HG02870 (cell line): Measurements from ENCODE around the gene KRT74.

ENCODE experiments used
- ATAC-seq: cut with Tn5 transposase; IDR thresholded peaks from one replicate; pipeline ENCODE4 v1.9.1; 2021; ENCODE audit warnings: mild to moderate bottlenecking, moderate library complexity; ENCODE audit not compliant: unreplicated experiment

Gene KRT74

DNA sequence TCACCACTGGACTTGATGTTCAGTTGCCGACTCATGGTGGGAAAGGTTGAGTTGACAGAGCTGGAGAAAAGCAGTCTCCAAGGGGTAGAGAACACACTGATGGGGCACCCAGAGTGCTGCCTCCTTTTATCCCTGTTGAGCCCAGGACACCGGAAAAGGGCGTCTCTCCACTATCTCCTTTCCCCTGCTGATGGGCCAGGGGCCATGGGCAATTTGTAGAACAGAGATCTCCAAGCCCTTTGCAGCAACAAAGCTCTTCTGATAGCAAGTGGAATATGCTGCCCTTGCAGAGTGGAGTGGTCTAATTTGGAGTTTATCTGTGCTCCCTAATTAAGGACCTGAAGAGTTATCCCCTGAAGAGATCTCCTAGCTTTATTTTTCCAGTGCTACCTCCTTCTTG, at the start of gene KRT74:
TSS of gene KRT74 (minus strand) at position 101 of the 400 bp plus-strand sequence. CDS start at position 35, 66 bp downstream.
- no peak for ATAC-seq

DNA sequence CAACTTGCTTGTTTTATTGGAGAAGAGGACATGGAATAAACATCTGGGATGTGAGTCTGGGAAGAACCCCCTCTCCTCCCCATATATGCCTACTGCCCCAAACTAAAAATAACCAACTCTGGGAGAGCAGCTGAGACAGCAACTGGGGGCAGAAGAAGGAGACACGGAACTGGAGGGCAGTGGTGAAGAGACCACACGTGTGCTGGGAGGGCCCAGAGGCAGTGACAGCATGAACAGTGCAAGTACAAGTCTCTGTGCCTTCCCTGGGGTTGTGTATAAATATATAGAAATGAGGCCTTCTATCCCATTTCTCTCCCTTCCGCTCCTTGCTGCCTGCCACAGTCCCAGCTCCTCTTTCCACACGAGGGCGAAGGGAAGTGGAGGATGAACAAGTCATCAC, 48.7 kb upstream of the KRT74 start:
- no peak for ATAC-seq

DNA sequence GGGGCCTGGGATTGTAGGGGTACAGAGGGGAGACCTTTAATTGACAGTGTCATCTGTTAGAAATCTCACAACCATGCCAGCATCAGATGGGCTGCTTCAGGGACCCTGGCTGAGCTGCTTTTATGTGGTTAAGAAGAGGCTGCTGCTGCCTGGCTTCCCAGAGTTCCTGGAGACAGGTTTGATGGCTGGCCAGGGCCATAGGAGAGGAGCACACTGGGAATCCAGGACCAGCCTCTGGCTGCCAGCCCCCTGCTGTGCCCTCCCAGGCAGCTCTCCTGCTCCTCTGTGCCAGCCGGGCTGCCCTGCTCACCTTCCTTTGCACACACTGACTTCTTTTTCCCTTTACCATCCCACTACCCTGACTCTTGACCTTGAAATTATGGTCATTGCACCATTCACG, 45.2 kb upstream of the KRT74 start:
- ATAC-seq = no peak

DNA sequence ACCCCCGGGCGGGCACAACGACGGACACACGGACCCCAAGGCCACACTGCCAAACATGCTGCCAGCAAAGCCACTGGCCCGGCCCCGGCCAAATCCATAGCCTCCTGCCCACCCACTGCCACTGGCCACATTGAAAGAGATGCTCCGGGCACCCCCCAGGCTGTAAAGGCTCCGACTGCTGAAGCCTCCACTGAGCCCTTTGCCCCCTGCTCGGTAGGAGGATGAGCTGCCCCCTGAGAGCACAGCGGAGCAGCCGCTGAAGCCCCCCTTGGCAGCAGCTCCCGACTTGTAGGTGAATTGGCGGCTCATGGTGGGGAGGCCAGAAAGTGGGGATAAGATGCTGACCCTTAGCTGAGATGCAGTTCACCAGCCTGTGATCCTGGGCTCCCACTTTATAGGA, 44.6 kb upstream of the KRT74 start, which contains the start of gene KRT73:
TSS of gene KRT73 (minus strand) at position 344 of the 400 bp plus-strand sequence. CDS start at position 309, 35 bp downstream.
- ATAC-seq = no peak

DNA sequence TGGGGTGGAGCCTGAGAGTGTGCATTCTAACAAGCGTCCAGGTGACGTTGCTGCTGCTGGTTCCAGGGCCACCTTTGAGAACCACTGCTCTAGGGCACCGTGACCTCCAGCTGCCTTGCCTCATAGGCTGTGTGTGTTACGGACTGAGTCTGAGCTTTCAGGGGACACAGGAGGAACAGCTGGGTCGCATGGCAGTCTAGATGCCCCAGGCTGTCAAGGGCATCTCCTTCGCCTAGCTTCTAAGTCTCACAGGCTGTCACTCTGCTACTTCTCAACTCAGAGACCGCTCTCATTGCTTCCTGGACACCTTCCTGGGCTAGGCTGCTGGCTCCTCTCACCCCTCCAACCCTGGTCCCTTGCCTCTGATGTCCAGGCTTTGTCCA, 43.8 kb upstream of the KRT74 start:
- no peak for ATAC-seq

DNA sequence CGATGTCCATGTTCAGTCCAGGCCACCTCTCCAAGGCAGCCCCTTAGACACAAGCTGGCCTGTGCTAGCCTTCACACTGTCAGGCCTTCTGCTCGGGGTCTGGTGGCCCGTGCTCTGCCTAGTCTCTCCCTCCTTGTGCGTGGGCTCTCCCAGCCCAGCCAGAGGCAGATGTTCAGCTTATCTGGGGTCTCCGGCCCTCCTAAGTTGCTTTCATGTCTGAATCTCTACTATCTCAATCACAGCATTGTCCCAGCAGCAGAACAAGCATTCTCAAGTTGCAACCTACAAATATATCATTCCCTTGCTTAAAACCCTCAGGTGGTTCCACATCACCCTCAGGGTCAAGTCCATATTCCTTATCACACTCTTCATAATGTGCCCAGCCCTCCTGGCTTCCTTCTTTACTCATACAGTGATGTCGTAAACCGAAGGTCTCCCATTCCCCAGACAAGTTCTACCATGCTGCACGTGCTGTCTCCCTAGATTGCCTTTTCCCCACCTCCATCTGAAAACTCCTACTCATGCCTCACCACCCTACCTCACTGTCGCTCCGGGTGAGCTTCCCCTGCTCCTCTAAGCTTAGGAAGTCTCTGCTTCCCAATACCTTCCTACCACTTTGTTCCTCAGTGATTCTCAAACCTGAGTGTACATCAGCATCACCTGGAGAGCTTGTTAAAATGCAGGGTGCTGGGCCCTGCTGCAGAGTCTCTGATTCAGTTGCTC, 43.2 kb upstream of the KRT74 start:
- ATAC-seq = no peak

DNA sequence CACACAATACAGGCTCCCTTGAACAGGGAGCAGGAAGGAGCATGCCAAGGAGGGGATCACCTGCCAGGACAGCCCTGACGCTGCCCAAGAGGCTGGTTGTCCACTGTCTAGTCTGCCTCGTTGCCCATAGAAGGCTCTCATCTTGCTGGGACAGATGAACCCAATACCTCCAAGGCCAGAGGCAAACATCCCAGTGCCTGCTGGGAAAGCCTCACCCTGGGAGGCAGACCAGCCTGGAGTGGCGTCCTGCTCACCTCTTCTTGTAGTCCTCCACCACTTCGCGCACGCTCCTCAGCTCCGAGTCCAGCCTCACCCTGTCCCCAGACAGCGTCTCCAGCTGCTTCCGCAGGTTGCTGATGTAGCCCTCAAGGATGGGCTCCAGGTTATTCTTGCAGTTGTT, 42.3 kb upstream of the KRT74 start:
- ATAC-seq = no peak

DNA sequence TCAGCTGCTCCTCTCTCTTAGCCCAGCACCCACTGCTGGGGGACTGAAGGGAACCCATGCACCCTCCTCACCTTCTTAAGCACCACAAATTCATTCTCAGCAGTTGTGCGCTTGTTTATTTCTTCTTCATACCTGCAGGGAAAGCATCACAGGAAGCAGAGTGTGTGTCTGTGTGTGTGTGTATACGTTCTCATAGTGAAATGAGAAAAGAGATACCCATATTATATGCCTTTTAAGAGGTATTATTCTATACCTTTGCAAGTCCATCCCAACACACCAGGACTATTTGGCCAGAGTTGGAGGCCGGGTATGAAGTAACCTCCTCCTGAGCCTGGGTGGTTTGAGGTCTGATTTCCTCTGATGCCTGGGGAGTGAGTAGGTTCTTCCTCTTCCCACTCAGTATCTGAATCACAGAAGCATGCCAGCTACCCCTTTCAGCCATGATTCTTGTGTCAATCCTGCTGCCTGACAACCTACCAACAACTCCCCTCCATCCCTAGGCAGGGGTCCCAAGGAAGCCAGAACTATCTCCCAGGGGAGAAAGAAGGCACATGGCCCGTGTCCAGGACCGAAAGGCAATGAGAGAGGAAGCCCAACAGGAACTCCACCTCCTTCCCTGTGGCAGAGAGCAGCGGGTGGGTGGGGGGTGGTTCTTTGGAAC, 41.7 kb upstream of the KRT74 start:
- no peak for ATAC-seq

DNA sequence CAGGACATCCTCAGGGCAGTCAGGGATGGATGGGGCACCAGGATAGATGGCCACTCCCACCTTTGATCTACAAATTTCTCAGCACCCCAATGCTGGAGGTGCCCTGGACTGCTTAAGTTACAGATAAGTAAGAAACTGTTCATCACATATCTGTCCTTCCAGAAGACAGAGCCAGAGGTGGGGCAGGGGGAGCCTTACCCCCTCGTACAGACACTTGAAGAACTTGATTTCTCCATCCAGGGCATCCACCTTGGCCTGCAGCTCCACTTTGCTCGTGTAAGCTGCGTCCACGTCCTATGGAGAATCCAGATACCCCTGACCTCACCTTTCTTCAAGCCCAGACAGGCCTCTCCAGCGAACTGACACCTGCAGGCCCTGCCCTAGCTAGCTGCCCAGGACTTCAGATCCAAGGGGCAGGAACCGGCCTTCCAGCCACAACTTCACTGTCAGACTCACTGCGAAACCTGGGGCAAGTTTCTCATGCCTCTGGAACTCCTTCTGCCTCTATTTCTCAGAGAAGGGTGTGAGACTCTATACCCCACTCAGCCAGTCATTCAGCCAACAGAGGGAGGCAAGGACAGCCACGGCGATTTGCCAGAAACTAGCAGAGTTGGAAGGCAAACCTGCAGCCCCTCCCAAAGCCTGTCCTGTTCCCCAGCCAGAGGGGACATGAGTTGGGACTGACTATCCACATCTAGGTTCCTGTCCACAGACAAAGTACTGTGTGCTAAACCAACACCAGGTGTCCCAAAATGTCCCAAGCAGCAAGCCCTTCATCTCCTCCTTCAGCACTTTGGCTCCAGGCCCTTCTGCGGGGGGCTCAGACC, 41.0 kb upstream of the KRT74 start:
- ATAC-seq = no peak

DNA sequence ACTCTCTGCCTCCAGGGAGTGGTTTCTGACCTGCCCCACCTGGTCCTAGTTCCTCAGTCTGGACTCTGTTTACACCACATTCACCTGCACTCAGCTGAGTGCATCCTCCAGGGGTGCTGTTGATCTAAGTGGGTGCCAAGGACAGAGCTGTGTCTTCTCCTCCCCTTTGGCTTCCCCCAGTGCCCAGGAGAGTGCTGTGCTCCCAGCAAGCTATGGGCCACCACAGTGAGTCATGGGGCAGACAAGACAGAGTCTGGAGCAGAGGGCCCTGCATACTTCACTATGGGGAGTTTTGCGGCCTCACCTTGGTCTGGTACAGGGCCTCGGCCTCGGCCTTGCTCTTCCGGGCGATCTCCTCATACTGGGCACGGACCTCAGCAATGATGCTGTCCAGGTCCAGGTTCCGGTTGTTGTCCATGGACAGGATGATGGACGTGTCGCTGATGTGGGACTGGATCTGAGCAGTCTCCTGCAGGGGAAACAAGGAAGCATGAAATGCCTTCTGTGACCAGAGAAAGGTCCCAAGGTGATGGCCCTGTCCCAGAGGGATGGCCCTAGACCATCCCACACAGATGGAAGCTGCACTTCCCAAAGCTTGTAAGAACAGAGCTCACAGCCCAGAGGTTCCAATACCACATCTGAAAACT, 39.9 kb upstream of the KRT74 start:
- no peak for ATAC-seq

DNA sequence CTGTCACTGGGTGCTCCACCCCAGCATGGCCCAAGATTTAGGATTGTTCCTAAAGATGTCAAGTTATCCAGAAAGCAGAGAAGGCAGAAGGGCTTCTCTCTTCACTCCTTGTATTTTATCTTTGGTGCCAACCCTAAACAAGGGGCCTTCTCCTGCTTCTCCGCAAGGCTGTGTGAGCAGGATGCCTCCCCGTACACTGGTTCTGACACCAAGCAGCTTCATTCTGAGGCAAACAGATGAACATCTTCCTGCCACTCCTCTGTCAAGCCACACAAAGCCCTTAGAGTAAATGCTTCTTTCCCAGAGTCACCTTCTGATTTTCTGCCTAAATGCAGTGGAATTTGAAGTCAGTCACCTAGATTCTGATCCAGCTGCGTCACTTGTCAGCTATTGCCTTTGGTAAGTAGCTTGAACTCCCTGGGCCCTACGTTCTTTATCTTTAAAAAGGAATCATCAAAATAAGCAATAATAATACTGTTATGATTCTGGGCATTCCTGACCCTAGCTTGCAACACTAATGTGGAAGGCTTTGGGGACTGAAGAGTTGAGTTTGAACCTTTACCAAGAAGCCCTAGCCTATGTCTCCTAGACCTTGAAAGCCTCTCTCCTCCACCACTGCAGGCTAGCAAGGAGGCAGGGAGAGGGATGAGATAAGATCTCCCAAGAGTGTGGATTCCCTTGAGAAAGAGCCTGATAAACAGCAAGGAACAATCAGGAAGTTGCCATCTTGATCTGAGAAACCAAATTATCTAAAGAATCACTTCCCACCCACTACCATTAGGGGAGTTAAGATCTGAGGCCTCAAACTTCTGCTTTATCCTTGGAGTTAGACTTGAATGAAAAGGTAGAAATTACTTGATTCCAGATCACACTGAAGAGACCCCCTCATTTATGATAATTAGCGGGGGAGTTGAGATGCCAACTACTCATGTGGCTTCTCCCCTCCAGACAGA, 39.1 kb upstream of the KRT74 start:
- no peak for ATAC-seq

DNA sequence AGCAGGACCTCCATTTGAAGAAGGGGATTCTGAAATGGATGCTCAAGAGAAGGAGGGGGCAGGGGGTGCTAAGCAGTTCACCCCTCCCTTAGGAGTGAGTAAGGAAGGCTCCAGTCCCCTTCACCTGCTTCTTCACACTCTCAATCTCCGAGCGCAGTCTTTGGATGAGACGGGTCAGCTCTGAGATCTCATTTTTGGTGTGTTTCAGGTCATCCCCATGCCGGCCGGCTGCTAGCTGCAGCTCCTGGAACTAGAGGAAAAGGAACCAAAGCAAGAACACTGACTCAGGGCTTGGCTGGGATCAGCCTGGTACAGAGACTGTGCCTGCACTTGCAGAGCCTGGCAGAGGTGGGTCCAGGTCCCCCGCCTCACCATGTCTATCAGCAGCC, 37.4 kb upstream of the KRT74 start:
- ATAC-seq = no peak

DNA sequence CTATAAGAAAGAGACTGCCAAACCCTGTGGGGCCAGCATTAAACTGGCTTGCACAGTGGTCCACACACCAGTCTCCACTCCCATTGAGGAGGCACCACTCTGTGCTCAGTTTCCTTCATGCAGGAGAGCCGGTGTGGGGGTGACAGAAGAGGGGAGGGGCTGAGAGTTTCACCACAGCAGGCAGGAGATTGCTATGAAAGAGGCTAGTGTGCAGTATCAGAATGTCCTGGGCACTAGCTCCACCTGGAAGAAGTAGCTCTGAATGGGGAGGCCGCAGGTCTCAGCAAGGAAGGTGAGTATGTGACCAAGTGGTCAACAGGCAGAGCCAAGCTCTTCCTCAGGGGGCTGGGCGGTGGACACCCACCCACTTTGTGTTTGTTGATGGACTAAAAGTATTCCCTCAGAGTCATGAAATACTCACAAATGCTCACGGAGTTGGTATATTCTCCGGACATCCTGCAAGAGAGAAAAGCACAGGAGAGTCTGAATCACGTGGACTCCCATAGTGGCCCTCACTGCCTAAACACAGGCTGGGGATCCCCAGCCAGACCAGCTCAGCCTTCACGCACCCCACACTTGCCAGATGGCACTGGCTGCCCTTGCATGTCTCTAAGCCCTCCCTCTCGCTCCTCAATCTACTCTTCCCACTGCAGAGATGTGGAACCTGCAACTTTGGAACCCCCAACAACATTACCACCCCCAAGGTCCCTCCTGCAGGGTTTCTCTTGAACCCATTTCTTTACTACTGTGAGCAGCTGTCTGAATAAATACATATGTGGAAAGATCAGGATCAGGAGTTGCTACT, 35.4 kb upstream of the KRT74 start:
- no peak for ATAC-seq

DNA sequence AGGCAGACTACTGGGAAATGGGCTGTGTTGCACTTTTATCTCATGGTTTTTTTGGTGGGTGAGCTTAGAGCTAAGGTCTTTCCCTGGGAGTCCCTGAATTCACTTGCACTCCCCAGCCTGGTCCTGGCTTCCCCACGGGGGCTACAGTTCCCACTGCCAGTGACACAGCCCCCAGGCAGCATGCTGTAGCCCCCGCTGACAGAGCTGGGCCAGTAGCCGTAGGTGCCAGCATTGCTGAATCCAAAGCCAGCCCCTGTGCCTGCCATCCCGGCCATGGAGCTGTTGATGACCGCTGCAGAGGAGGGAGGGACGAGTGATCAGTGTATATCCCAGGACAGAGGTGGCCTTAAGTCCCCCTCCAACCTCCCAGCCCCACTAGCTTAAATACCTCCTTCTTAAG, 34.5 kb upstream of the KRT74 start:
- no peak for ATAC-seq

DNA sequence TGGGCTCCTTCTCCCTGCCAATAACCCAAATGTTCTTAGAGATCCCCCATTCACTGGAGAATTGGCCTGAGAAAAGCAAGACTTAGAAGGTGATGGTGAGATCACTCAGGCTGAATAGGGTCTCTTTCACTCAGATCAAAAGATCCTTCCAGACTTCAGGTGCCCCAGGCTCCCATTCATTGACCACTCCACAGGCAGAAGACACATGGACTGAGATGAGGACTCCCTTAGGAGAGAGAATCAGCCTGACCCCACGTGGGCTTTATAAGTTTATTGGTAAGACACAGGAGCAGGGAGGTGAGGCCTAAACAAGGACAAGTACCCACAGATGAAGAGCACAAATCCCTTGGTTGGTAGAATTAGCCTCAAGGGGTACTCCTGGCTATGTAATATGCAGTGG, 33.7 kb upstream of the KRT74 start:
- no peak for ATAC-seq

DNA sequence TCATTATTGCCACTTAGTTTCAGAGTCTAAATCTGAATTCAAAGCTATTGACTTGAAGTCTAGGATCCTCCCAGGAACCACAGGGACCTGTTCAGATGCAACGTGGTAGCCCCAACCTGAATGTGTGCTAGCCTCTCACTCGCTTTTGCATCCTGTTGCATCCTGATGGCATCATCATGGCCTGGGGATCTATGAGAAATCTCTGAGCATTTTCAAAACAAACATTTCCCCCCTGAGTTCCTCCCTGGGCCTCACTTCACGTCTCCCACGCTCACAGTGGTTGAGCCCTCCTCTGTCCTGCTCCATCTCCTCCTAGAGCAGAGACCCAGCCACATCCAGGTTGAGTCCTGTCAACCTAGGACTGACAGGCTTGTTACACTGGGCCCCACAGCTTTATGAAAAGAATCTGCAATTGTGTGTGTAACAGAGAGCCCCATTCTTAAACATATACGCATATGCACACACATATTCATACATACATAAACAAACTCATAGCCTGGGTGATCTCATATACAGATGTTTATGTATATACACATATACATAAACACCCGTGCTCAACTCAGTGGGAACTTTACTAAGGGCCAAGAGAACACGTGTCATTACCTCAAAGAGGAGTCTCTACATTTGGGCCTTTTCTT, 33.1 kb upstream of the KRT74 start:
- ATAC-seq = no peak

DNA sequence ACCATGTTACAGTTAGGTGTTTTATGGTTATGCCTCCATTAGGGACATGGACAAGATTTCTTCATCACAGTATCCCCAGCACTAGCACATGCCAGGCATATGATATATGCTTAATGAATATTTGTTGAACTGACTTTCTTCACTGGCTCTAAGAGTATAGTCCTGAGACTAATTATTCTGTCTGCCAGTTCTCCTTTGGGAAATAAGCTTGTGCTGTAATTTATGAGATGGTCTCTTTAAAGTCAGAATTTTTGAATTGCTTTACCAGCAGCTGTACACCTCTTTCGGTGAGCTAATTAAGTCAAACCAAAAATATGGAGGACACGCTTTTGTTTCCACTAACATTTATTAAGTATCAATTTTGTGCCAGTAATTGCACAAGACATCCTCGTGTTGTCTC, 32.5 kb upstream of the KRT74 start:
- ATAC-seq = no peak

DNA sequence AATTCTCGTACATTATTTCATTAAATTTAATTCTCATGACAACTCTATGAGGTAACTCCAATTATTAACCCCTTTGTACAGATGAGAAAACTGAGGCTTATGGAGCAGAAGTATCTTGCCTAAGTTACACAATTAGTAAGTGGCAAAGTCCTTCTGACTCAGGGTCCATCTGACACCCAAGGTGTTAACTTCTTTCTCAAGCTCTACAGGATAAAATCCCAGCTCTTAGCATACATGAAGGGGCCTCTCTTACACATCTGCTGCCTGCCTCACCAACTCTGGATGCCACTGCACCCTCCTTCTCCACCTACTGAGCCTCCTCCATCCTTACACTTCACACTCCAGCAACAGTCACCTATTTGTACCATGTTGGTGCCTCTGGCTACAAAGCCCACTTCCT, 31.9 kb upstream of the KRT74 start:
- no peak for ATAC-seq

DNA sequence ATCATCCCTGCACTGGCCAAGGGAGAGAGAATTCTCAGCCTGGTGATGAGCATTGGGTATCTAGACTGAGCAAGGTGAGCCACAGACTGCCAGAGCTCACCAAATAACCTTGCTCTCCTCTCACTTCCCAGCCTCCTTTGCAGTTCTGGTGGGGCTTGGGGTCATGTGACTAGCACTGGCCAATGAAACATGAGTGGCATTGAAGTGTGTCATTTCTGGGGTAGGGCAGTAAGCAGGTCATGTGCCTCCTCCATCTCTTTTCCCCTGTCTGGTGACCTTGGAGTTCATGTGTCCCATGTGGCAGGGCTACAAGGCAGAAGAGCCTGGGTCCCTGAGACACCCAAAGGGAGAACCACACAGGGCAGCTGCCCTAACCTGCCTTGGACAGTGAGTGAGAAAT, 31.2 kb upstream of the KRT74 start:
- ATAC-seq = no peak
